Measurements from ENCODE around the gene USB1.

USB1 gene

GRCh38 chr16:58034774-58035173, 33.6 kb downstream of the USB1 start:
- DNase-seq (ENCODE audit: low read depth): no peak

- no peak for DNase-seq (ENCODE audit: low read depth)
Observed at GRCh38 chr16:58035356-58036170, 34.4 kb downstream of the USB1 start.

- no peak for DNase-seq (ENCODE audit: low read depth)
Observed at GRCh38 chr16:58036943-58037342, 35.7 kb downstream of the USB1 start.

GRCh38 chr16:58037365-58038057, 36.3 kb downstream of the USB1 start:
- DNase-seq (ENCODE audit: low read depth): no peak

GRCh38 chr16:58038219-58038641, 37.0 kb downstream of the USB1 start:
- no peak for DNase-seq (ENCODE audit: low read depth)

GRCh38 chr16:58039829-58040495, 38.8 kb downstream of the USB1 start:
- no peak for DNase-seq (ENCODE audit: low read depth)

- DNase-seq (ENCODE audit: low read depth): no peak
Observed at GRCh38 chr16:58040496-58040846, 39.3 kb downstream of the USB1 start.

GRCh38 chr16:58040945-58041627, 39.9 kb downstream of the USB1 start:
- DNase-seq (ENCODE audit: low read depth): no peak

- DNase-seq (ENCODE audit: low read depth): no peak
Observed at GRCh38 chr16:58041628-58041955, 40.4 kb downstream of the USB1 start.

- no peak for DNase-seq (ENCODE audit: low read depth)
Observed at GRCh38 chr16:58042001-58042885, 41.0 kb downstream of the USB1 start.

- DNase-seq (ENCODE audit: low read depth): no peak
Observed at GRCh38 chr16:58042886-58043515, 41.8 kb downstream of the USB1 start.

- DNase-seq (ENCODE audit: low read depth): no peak
Observed at GRCh38 chr16:58043571-58044155, 42.5 kb downstream of the USB1 start.

GRCh38 chr16:58044266-58045019, 43.2 kb downstream of the USB1 start:
- no peak for DNase-seq (ENCODE audit: low read depth)

GRCh38 chr16:58045096-58045495, 43.9 kb downstream of the USB1 start:
- DNase-seq (ENCODE audit: low read depth): no peak

GRCh38 chr16:58046054-58046881, 45.1 kb downstream of the USB1 start:
- DNase-seq (ENCODE audit: low read depth): no peak

GRCh38 chr16:58046936-58047335, 45.7 kb downstream of the USB1 start:
- no peak for DNase-seq (ENCODE audit: low read depth)

- DNase-seq (ENCODE audit: low read depth): no peak
Observed at GRCh38 chr16:58047557-58048348, 46.5 kb downstream of the USB1 start.

Measured in T follicular helper cell (primary cell).